ENCODE measurements around the gene WBP4.
"Not testable (repeated sequence)": the region's sequence is repeated elsewhere in the genome, so short reads cannot be mapped to it uniquely, and the experiment has no call there.

WBP4 gene

DNA sequence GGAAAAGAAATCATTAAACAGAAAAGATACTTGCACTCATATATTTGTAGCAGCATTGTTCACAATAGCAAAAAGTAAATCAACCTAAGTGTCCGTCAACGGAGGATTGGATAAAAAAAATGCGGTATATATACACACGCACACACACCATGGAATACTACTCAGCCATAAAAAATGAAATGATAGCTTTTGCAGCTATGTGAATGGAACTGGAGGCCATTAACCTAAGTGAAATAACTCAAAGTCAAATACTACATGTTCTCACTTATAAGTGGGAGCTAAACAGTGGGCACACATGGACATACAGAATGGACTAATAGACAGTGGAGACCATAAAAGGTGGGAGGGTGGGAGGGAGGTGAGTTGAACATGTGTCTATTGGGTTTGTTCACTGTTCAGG lies 18.4 kb downstream of the WBP4 start:
- Histone ChIP-seq H3K4me2 (ENCODE audit: low read depth, low read length, poor library complexity, severe bottlenecking) (no peak overlapping the region), H3F3A (ENCODE audit: low read depth) (no peaks in the 10 kb centered on the region), H3K9me2 (replicated peaks; ENCODE audit: low read depth, low read length) (no peaks in the 10 kb centered on the region), H4K20me1 (ENCODE audit: insufficient read depth, low read length, poor library complexity, severe bottlenecking) (no peaks in the 10 kb centered on the region), H3K9ac (ENCODE audit: low read depth, low read length, poor library complexity, severe bottlenecking) (no peak overlapping the region), H3K4me1 (ENCODE audit: insufficient read depth, low read length, poor library complexity, severe bottlenecking) (no peaks in the 10 kb centered on the region), H3K4me3 (ENCODE audit: low read length, poor library complexity, severe bottlenecking) (no peak overlapping the region), H2AFZ (ENCODE audit: low read length) (no peak overlapping the region), H3K27me3 (ENCODE audit: insufficient read depth, low read length, poor library complexity, severe bottlenecking) (no peaks in the 10 kb centered on the region), H3K36me3 (ENCODE audit: insufficient read depth, low read length) (peaks cover 14% of the 10 kb centered on the region; the same call in 1 of the 2 replicates), H3K9me3 (ENCODE audit: insufficient read depth, low read depth, low read length) (no peaks in the 10 kb centered on the region), H3K79me2 (ENCODE audit: insufficient read depth, low read length) (no peaks in the 10 kb centered on the region)
- no peak for TF ChIP-seq CTCF (conservative IDR thresholded peaks at IDR 0.05; ENCODE audit: low read length)
- TF ChIP-seq EZH2phosphoT487 (IDR thresholded peaks at IDR 0.05; ENCODE audit: borderline replicate concordance) = no peak

- H3K4me1 ChIP-seq (ENCODE audit: insufficient read depth, low read length, poor library complexity, severe bottlenecking) = no peaks in the 10 kb centered on the region
- no peaks in the 10 kb centered on the region for H3K9me2 ChIP-seq (replicated peaks; ENCODE audit: low read depth, low read length)
- H3F3A ChIP-seq (ENCODE audit: low read depth) = no peaks in the 10 kb centered on the region
- H2AFZ ChIP-seq (ENCODE audit: low read length) = no peak overlapping the region
- TF ChIP-seq CTCF (conservative IDR thresholded peaks at IDR 0.05; ENCODE audit: low read length) (no peak), EZH2phosphoT487 (IDR thresholded peaks at IDR 0.05; ENCODE audit: borderline replicate concordance) (no peak)
- no peaks in the 10 kb centered on the region for H4K20me1 ChIP-seq (ENCODE audit: insufficient read depth, low read length, poor library complexity, severe bottlenecking)
- H3K4me2 ChIP-seq (ENCODE audit: low read depth, low read length, poor library complexity, severe bottlenecking) = no peak overlapping the region
- H3K9me3 ChIP-seq (ENCODE audit: insufficient read depth, low read depth, low read length) = no peaks in the 10 kb centered on the region
- H3K9ac ChIP-seq (ENCODE audit: low read depth, low read length, poor library complexity, severe bottlenecking) = no peak overlapping the region
- no peak overlapping the region for H3K4me3 ChIP-seq (ENCODE audit: low read length, poor library complexity, severe bottlenecking)
- H3K79me2 ChIP-seq (ENCODE audit: insufficient read depth, low read length) = no peaks in the 10 kb centered on the region
- no peaks in the 10 kb centered on the region for H3K27me3 ChIP-seq (ENCODE audit: insufficient read depth, low read length, poor library complexity, severe bottlenecking)
- no peaks in the 10 kb centered on the region for H3K36me3 ChIP-seq (ENCODE audit: insufficient read depth, low read length)
Observed at GRCh38 chr13:41085961-41086585, 24.8 kb downstream of the WBP4 start.

GRCh38 chr13:41095681-41096080 lies 34.4 kb downstream of the WBP4 start:
- H3K27me3 ChIP-seq (ENCODE audit: insufficient read depth, low read length, poor library complexity, severe bottlenecking); H2AFZ ChIP-seq (ENCODE audit: low read length); H4K20me1 ChIP-seq (ENCODE audit: insufficient read depth, low read length, poor library complexity, severe bottlenecking); H3K9me3 ChIP-seq (ENCODE audit: insufficient read depth, low read depth, low read length); H3K36me3 ChIP-seq (ENCODE audit: insufficient read depth, low read length); H3F3A ChIP-seq (ENCODE audit: low read depth); H3K4me1 ChIP-seq (ENCODE audit: insufficient read depth, low read length, poor library complexity, severe bottlenecking); H3K4me3 ChIP-seq (ENCODE audit: low read length, poor library complexity, severe bottlenecking); H3K9ac ChIP-seq (ENCODE audit: low read depth, low read length, poor library complexity, severe bottlenecking); H3K9me2 ChIP-seq (replicated peaks; ENCODE audit: low read depth, low read length); H3K79me2 ChIP-seq (ENCODE audit: insufficient read depth, low read length); H3K4me2 ChIP-seq (ENCODE audit: low read depth, low read length, poor library complexity, severe bottlenecking): not testable (repeated sequence)

DNA sequence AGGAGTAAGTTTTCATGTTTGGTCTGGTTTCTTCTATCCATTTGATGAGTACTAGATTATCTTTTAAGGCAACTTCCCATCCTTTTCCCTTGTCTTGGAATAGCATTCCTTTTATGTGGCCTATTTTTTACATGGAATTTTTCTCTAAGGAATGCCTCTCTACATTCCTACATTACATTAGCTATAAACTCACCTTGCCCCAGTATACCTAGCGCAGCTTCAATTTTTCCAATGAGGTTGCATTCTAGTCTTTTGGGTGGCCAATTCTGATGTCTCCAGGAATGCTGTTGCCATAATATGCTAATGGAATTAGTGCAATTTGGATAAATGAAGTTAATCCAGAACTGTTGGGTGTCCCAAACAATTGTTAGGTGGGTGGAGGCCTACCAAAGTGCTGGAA lies 37.5 kb downstream of the WBP4 start:
- H3K9ac ChIP-seq (ENCODE audit: low read depth, low read length, poor library complexity, severe bottlenecking) = no peak overlapping the region
- H2AFZ ChIP-seq (ENCODE audit: low read length) = no peak overlapping the region
- TF ChIP-seq EZH2phosphoT487 (IDR thresholded peaks at IDR 0.05; ENCODE audit: borderline replicate concordance) (no peak), CTCF (conservative IDR thresholded peaks at IDR 0.05; ENCODE audit: low read length) (no peak)
- no peaks in the 10 kb centered on the region for H3K9me2 ChIP-seq (replicated peaks; ENCODE audit: low read depth, low read length)
- no peaks in the 10 kb centered on the region for H3F3A ChIP-seq (ENCODE audit: low read depth)
- H3K36me3 ChIP-seq (ENCODE audit: insufficient read depth, low read length) = no peaks in the 10 kb centered on the region
- no peak overlapping the region for H3K4me2 ChIP-seq (ENCODE audit: low read depth, low read length, poor library complexity, severe bottlenecking)
- H3K79me2 ChIP-seq (ENCODE audit: insufficient read depth, low read length) = no peaks in the 10 kb centered on the region
- H3K4me1 ChIP-seq (ENCODE audit: insufficient read depth, low read length, poor library complexity, severe bottlenecking) = no peaks in the 10 kb centered on the region
- no peak overlapping the region for H3K4me3 ChIP-seq (ENCODE audit: low read length, poor library complexity, severe bottlenecking)
- H4K20me1 ChIP-seq (ENCODE audit: insufficient read depth, low read length, poor library complexity, severe bottlenecking) = no peaks in the 10 kb centered on the region
- no peaks in the 10 kb centered on the region for H3K27me3 ChIP-seq (ENCODE audit: insufficient read depth, low read length, poor library complexity, severe bottlenecking)
- no peaks in the 10 kb centered on the region for H3K9me3 ChIP-seq (ENCODE audit: insufficient read depth, low read depth, low read length)

Data from Loucy (cell line).